Femur (tissue), 1 donor: Measurements from ENCODE around the gene PDXDC1.
A peak's percentile ranks its signal among the peaks of the same experiment; 100 is the strongest.
"Not testable (repeated sequence)": the region's sequence is repeated elsewhere in the genome, so short reads cannot be mapped to it uniquely, and the experiment has no call there.

Source experiments
- DNase-seq: peaks from one replicate; pipeline ENCODE4 v3.0.0-alpha.2; 2017

Gene PDXDC1, protein sequence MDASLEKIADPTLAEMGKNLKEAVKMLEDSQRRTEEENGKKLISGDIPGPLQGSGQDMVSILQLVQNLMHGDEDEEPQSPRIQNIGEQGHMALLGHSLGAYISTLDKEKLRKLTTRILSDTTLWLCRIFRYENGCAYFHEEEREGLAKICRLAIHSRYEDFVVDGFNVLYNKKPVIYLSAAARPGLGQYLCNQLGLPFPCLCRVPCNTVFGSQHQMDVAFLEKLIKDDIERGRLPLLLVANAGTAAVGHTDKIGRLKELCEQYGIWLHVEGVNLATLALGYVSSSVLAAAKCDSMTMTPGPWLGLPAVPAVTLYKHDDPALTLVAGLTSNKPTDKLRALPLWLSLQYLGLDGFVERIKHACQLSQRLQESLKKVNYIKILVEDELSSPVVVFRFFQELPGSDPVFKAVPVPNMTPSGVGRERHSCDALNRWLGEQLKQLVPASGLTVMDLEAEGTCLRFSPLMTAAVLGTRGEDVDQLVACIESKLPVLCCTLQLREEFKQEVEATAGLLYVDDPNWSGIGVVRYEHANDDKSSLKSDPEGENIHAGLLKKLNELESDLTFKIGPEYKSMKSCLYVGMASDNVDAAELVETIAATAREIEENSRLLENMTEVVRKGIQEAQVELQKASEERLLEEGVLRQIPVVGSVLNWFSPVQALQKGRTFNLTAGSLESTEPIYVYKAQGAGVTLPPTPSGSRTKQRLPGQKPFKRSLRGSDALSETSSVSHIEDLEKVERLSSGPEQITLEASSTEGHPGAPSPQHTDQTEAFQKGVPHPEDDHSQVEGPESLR

DNA sequence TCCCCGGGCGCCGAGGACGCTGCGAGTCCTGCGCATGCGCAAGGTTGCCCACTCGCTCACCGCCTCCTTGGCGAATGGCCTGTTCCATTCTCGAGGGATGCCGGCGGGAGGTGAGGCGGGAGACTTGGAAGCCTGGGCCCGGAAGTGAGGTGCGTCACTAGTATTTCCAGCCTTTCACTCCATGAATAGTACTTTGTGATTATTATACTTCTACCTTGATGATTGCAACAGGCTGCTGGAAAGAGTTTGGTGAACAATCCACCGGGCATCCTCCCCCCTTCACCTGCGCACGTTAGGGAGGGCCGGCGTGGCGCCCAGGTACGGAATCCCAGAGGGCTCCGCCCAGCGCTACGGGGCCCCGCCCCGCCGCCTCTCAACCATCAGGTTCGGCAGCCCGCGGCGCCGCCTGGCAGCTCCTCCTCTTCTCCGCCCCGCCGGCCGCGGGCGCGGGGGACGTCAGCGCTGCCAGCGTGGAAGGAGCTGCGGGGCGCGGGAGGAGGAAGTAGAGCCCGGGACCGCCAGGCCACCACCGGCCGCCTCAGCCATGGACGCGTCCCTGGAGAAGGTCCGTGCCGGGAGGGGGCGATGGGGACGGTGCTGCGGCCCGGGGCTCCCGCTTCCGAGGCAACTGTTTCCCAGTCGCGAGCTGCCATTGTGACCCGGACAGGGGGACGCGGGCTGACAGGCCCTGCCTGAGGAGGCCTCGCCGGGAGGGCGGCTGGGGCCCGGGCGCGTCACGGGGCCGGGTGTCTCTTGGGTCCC lies at the start of gene PDXDC1:
Gene PDXDC1, plus strand, starts transcription at position 371 of the 762 bp plus-strand sequence. Its CDS starts 174 bp downstream, at position 545.
- peak; percentile 88 for DNase-seq

DNA sequence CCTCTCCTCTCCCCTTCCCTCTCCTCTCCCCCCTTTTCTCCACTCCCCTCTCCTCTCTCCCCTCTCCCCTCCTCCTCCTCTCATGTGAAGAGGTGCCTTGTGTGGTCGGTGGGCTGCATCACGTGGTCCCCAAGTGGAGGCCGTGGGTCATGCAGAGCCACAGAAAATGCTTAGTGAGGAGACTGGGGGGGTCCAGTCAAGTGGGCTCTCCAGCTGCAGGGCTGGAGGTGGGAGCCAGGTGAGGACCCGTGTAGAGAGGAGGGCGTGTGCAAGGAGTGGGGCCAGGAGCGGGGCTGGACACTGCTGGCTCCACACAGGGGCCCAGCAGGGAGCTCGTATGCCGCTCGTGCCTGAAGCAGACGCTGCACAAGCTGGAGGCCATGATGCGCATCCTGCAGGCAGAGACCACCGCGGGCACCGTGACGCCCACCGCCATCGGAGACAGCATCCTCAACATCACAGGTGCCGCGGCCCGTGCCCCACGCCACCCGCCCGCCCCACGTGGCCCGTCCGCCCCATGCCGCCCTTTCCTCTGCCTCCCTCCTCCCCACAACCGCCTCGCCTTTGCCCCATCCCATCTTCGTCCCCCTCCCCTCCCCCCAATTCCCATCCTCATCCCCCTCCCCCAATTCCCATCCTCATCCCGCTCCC lies 46.6 kb upstream of the PDXDC1 start:
- DNase-seq = peak; percentile 38

DNA sequence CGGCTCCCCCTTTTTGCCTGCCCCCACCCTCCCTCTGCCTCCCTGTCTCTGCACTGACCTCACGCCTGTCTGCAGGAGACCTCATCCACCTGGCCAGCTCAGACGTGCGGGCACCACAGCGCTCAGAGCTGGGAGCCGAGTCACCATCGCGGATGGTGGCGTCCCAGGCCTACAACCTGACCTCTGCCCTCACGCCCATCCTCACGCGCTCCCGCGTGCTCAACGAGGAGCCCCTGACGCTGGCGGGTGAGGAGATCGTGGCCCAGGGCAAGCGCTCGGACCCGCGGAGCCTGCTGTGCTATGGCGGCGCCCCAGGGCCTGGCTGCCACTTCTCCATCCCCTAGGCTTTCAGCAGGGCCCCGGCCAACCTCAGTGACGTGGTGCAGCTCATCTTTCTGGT lies 45.6 kb upstream of the PDXDC1 start:
- not testable (repeated sequence) for DNase-seq

DNA sequence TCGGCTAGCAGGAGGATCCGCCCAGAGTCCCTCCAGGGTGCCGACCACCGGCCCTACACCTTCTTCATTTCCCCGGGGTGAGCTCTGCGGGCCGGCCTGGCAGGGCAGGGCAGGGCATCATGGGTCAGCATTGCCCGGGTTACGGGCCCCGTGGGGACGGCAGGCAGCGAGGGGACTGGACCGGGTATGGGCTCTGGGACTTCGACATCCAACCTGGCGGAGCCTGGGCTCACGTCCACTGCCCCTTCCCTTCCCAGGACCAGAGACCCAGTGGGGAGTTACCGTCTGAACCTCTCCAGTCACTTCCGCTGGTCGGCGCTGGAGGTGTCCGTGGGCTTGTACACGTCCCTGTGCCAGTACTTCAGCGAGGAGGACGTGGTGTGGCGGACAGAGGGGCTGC lies 44.6 kb upstream of the PDXDC1 start:
- DNase-seq = not testable (repeated sequence)

DNA sequence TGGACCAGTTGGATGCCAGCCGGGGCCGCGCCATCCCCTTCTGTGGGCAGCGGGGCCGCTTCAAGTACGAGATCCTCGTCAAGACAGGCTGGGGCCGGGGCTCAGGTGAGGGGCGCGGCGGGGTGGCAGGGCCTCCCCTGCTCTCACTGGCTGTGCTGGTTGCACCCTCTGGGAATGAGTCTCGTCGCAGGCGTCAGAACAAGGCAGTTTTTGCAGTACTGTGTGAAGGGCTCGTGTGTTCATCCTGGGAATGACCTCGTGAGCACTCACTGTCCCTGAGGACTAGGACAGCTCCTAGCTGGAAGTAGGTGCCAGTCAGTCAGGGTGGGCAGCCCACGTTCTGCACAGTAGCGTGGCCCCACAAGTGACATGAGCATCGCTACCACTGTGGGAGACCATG lies 43.9 kb upstream of the PDXDC1 start:
- not testable (repeated sequence) for DNase-seq

DNA sequence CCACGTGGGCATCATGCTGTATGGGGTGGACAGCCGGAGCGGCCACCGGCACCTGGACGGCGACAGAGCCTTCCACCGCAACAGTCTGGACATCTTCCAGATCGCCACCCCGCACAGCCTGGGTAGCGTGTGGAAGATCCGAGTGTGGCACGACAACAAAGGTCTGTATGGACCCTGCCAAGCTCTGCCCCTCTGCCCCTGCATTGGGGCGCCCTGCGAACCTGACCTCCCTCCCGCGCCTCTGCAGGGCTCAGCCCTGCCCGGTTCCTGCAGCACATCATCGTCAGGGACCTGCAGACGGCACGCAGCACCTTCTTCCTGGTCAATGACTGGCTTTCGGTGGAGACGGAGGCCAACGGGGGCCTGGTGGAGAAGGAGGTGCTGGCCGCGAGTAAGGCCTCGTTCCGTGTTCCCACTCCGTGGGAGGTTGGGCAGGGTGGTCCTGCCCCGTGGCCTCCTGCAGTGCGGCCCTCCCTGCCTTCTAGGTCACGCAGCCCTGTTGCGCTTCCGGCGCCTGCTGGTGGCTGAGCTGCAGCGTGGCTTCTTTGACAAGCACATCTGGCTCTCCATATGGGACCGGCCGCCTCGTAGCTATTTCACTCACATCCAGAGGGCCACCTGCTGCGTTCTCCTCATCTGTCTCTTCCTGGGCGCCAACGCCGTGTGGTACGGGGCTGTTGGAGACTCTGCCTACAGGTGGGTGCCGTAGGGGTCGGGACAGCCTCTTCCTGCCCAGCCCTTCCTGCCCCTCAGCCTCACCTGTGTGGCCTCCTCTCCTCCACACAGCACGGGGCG lies 42.0 kb upstream of the PDXDC1 start:
- not testable (repeated sequence) for DNase-seq

DNA sequence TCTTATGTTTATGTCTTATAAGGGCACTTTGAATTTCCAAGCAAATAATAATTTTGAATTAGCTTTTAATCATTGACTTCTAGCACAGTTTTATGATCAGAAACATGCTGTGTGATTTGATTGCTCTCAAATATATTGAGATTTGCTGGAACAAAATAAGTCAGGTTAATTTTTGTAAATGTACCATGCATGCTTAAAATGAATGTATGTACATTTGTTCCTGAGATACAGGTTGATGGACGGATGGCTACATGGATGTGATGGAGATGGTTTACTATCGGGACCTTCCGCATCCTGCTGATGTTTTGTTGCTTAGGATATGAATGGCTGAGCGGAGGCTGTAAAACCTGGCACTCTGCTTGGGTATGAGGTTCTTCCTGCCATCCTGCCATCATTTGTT lies 37.7 kb upstream of the PDXDC1 start, which contains the start of gene NPIPA1:
Gene NPIPA1, plus strand, starts transcription at position 301 of the 400 bp plus-strand sequence. Its CDS starts 0 bp downstream, at position 301.
- not testable (repeated sequence) for DNase-seq

DNA sequence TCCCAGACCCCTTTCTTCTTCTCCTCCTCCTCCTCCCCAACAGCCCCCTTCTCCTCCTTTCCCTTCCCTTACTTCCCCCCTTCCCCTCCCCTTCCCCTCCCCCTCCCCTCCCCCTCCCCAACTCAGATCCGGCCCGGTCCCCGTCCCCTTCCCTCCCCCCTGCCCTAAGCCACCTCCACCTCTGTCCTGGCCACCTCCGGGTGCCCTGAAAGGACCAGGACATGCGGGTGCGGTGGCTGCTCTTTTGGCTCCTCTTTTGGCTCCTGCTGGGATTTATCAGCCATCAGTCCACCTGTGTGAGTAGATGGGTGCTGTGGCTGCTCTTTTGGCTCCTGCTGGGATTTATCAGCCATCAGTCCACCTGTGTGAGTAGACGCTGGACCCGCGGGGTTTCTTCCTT lies 36.8 kb upstream of the PDXDC1 start:
- not testable (repeated sequence) for DNase-seq

DNA sequence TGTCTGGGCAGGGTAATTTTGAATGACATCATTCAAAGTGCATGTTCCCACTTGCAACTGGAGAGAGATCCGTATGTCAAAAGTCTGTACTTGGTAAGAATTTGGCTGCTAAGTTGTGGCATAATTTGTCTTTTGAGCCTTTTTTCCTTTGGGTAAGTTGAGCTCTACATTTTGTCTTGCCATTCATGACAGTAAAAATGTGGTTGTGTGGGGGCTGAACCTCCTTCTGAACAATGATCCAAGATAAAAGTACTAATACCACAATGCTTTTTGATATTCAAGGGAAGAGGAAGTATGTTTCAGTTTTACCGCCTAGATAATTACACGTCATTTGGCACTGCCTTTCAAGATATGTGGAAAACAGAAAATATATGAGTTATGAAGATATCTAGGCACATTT lies 32.1 kb upstream of the PDXDC1 start:
- not testable (repeated sequence) for DNase-seq

DNA sequence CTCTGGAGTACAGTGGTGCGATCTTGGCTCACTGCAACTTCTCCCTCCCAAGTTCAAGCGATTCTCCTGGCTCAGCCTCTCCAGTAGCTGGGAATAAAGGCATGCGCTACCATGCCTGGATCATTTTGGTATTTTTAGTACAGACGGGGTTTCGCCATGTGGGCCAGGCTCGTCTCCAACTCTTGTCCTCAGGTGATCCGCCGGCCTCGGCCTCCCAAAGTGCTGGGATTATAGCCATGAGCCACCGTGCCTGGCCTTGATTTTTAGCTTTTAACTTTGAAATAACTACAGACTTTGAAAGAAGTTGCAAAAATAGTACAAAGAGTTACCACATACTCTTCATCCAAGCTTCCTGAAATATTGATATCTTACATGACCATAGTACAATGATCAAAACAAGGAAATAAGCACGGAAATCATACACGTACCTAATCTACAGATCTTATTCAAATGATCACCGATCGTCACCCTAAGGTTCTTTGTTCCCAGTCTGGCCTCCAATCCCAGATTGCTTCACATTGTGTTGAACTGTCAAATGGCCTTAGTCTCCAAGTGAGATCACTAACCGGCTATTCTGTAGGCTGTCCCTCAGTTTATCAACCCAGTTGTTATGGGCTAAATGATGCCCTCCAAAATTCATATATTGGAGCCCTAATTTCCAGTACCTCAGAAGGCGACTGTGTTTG lies 19.1 kb upstream of the PDXDC1 start:
- no peak for DNase-seq

DNA sequence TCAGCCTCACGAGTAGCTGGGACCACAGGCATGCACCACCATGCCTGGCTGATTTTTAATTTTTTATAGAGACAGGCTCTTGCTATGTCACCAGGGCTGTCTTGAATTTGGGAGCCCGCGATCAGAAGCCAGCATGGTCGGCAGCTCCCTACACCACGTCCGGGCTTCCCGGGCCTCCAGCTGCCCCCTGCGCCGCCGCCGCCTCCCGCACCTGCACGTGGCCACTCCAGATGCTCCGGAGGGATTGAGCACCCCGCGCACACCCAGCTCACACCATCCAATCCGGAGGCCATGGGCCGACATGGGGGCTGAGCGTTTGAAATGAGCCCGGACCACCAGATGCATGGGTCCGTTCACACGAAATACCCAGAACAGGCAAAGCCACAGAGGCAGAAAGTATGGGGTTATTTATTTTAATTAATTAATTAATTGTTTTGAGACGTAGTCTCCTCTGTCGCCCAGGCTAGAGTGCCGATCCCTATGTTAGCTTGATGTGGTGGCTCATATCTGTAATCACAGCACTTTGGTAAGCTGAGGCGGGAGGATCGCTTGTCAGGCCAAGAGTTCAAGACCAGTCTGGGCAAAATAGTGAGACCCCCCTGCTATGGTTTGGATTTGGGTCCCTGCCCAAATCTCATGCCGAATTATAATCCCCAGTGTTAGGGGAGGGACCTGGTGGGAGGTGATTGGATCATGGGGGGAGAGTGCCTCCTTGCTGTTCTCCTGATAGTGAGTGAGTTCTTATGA lies 17.1 kb upstream of the PDXDC1 start:
- DNase-seq = no peak

DNA sequence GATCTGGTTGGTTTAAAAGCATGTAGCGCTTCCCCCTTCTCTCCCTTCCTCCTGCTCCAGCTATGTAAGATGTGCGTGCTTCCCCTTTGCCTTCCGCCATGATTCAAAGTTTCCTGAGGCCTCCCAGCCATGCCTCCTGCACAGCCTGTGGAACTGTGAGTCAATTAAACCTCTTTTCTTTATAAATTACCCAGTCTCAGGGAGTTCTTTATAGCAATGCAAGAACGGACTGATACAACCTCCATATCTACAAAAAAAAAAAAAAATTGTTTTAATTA lies 16.6 kb upstream of the PDXDC1 start:
- no peak for DNase-seq

DNA sequence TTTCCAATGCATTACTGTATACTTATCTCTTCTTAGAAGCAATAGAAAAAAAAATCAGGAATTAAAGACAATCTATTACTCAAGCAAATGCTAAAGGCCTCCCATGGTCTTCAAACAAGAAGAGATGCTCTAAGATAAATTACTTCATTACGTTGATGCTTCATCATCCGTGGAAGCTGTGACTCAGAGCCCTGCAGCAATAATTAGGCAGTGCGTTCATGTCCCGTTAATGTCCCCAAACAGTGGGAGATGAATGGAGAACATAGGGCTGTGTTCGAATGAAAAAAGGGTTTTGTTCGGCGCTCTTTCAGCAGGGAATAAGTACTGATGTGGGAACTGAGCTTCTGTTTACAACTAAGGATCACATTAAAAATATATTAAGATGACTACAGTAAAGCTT lies 15.9 kb upstream of the PDXDC1 start:
- DNase-seq = no peak

DNA sequence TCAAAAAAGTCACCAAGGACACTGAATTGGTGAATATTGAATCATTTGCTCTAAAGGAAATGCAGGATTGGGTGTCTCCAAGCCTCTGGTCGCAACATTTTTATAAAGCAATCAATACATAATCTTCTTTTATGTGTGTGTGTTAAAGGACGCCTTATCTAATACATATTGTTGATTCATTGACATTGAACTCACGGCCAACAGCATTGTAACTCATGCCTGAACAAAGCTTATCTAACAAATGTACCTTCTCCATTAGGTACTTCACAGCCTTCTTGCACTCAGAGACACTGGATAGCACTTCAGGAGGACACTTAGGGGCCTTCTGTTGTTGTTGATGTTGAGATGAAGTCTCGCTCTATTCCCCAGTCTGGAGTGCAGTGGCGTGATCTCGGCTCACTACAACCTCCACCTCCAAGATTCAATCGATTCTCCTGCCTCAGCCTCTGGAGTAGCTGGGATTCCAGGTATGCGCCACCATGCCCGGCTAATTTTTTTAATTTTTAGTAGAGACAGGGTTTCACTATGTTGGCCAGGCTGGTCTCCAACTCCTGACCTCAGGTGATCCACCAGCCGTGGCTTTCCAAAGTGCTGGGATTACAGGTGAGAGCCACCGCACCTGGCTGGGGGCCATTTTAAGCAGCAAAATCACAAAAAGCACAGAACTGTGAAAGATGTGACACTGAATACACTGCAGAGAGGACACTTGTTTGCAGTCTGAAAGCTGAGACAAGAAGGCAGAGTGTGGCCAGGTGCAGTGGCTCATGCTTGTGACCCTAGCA lies 13.2 kb upstream of the PDXDC1 start:
- no peak for DNase-seq

DNA sequence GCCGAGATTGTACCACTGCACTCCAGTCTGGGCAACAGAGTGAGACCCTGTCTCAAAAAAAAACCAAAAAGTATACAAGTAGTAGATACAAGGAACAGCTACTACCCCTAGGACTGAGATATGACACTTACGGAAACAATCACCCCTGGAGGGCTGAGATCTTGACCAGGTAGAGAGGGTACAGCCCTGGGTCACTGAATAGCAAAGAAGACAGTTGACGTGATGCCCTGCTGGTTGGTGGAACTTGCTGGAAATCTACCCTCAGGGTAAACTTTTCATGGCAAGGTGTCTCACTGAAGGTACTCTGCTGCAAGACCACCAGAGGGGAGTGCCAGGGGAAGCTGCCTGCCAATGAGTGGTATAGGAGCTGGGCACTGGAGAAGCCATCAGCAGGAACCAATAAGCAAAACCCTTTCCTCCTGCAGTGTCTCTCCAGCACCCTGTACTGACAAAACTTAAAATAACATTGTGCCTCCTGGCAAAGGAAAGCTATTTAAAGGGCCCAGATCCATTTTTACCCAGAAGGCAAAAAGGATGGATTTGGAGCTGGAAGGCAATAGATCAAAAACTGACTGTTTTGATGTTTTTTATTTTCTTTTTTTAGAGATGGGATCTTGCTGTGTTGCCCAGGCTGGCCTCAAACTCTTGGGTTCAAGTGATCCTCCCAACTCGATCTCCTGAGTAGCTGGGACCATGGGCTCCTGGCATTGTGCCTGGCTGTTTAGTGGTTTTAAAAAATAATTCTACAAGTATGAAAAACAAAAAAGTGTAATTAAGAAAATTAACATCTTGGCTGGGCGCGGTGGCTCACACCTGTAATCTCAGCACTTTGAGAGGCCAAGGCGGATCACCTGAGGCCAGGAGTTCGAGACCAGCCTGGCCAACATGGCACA lies 11.3 kb upstream of the PDXDC1 start:
- DNase-seq = no peak

DNA sequence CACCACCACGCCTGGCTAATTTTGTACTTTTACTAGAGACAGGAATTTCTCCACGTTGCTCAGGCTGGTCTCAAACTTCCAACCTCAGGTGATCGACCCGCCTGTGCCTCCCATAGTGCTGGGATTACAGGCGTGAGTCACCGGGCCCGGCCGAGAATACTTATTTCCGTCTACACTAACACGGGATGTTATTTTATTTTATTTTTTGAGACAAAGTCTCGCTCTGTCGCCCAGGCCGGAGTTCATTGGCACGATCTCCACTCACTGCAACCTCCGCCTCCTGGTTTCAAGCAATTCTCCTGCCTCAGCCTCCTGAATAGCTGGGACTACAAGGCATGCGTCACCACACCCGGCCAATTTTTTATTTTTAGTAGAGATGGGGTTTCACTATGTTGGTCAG lies 9.5 kb upstream of the PDXDC1 start:
- DNase-seq = no peak

DNA sequence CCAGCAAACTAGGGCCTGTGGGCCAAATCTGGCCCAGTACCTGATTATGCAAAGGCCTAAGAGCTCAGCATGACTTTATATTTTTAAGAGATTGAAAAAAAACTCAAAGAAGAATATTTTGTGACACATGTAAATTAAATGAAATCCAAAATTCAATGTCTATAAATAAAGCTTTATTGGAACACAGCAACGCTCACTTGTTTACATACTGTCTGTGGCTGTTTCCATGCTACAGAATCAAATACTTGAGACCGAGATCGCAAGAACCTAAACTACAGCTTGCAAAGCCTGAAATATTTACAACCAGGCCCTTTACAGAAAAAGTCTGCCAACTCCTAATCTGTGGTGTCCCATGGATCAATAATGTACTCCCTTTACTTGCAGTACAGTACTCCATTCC lies 5.0 kb upstream of the PDXDC1 start:
- DNase-seq = not testable (repeated sequence)

DNA sequence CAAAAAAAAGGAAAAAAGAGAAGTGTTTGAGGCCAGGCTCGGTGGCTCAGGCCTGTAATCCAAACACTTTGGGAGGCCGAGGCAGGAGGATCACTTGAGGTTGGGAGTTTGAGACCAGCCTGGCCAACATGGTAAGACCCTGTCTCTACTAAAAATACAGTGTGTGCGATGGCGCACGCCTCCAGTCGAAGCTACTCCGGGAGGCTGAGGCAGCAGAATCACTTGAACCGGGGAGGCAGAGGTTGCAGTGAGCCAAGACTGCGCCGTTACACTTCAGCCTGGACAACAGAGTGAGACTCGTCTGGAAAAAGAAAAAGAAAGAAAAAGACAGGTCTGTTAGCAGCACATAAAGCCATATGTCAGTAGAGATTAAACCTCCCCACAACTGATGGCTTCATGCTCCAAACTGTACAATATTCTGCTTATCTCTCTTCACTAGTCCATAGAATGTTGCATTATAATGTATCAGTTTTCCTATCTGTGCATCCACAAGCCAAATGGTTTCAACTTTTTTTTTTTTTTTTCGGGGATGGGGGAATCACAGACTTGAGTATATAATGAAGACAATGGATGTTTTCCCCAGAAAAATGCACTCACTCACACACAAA lies 3.1 kb upstream of the PDXDC1 start:
- DNase-seq = not testable (repeated sequence)
